PC-9 (cell line): ENCODE results near the gene LUZP2. TPM values are rescaled to one million over a fixed set of nuclear protein-coding genes. Genes with fewer than 3 reads are reported as not detected.
"Not testable (repeated sequence)": the region's sequence is repeated elsewhere in the genome, so short reads cannot be mapped to it uniquely, and the experiment has no call there.

Experiments used
- BruUV-seq: library from RNA; stranded (reverse); fragments of 400-500 nt; replicated peaks from 2 replicates; lab custom pipeline; 2021; lab: Mats Ljungman, UMichigan
- CTCF ChIA-PET: fragments of 300-600 bp; sonication (Branson Sonifier 250); formaldehyde crosslinking; loops from one replicate; lab custom pipeline; 2022; ENCODE audit warnings: antibody characterized with exemption; lab: Charles Lee
- POLR2A ChIA-PET: fragments of 300-600 bp; sonication (Branson Sonifier 250); formaldehyde crosslinking; loops from one replicate; lab custom pipeline; 2022; ENCODE audit warnings: antibody characterized with exemption; ENCODE audit not compliant: unreplicated experiment; lab: Charles Lee
- DNase-seq, 2 experiments: peaks; one replicate each; pipeline versions ENCODE4 v3.0.0 to v3.0.0-alpha.2; 2015 to 2022; ENCODE audit warnings: mixed read lengths in 1 of 2
- H2AFZ ChIP-seq: fragments of 200-600 bp; sonication (generic); 2 replicates; pipeline ENCODE4 v1.8.1; 2017; ENCODE audit warnings: antibody characterized with exemption
- H3F3A ChIP-seq: fragments of 200-600 bp; sonication (generic); 2 replicates; pipeline ENCODE4 v1.8.1; 2017; ENCODE audit warnings: antibody characterized with exemption, mild to moderate bottlenecking, low read depth; ENCODE audit not compliant: insufficient read depth
- H3K27ac ChIP-seq: fragments of 200-600 bp; sonication (generic); 2 replicates; pipeline ENCODE4 v1.6.1; 2016; ENCODE audit warnings: mixed run types
- H3K27me3 ChIP-seq: fragments of 200-600 bp; sonication (generic); 2 replicates; pipeline ENCODE4 v1.6.1; 2016; ENCODE audit warnings: low read depth, mixed run types; ENCODE audit not compliant: insufficient read depth
- H3K36me3 ChIP-seq: fragments of 200-600 bp; sonication (generic); 2 replicates; pipeline ENCODE4 v1.6.1; 2016; ENCODE audit warnings: low read depth, mixed run types
- H3K4me1 ChIP-seq: fragments of 200-600 bp; sonication (generic); replicated peaks from 2 replicates; pipeline ENCODE4 v1.6.1; 2016; ENCODE audit warnings: mixed run types; ENCODE audit not compliant: insufficient read depth
- H3K4me2 ChIP-seq: fragments of 200-600 bp; sonication (generic); 2 replicates; pipeline ENCODE4 v1.6.1; 2017; ENCODE audit warnings: mixed run types
- H3K4me3 ChIP-seq: fragments of 200-600 bp; sonication (generic); 2 replicates; pipeline ENCODE4 v1.6.1; 2016; ENCODE audit warnings: mixed run types
- H3K79me2 ChIP-seq: fragments of 200-600 bp; sonication (generic); 2 replicates; pipeline ENCODE4 v1.6.1; 2017; ENCODE audit warnings: low read depth, mixed run types
- H3K9me2 ChIP-seq: fragments of 200-600 bp; sonication (generic); 2 replicates; pipeline ENCODE4 v1.8.1; 2017; ENCODE audit warnings: mild to moderate bottlenecking; ENCODE audit not compliant: insufficient read depth
- H3K9me3 ChIP-seq: fragments of 200-600 bp; sonication (generic); 2 replicates; pipeline ENCODE4 v1.8.1; 2016; ENCODE audit warnings: low read depth; ENCODE audit not compliant: insufficient read depth
- H4K20me1 ChIP-seq: fragments of 200-600 bp; sonication (generic); 2 replicates; pipeline ENCODE4 v1.8.1; 2017; ENCODE audit not compliant: insufficient read depth
- CTCF ChIP-seq: fragments of 200-600 bp; sonication (generic); conservative IDR thresholded peaks from 2 replicates; pipeline ENCODE4 v1.6.1; 2017; ENCODE audit warnings: mixed run types, antibody characterized with exemption, mild to moderate bottlenecking, moderate library complexity
- EZH2 ChIP-seq: fragments of 200-600 bp; sonication (generic); IDR thresholded peaks from 2 replicates; pipeline ENCODE4 v1.8.0; 2017; ENCODE audit warnings: antibody characterized with exemption, low read depth
- intact Hi-C: fragments of 100-400 bp; cut with micrococcal nuclease; formaldehyde crosslinking; loops from one replicate; pipeline ENCODE4 v1.10.0; 2022; ENCODE audit not compliant: unreplicated experiment
- total RNA-seq: library from RNA; stranded (reverse); gene quantifications from 2 replicates; pipeline ENCODE4 v1.2.3, GENCODE V29; 2021

Gene LUZP2
- total RNA-seq, 1 experiment from 2014 or later, result 0.15 TPM

DNA sequence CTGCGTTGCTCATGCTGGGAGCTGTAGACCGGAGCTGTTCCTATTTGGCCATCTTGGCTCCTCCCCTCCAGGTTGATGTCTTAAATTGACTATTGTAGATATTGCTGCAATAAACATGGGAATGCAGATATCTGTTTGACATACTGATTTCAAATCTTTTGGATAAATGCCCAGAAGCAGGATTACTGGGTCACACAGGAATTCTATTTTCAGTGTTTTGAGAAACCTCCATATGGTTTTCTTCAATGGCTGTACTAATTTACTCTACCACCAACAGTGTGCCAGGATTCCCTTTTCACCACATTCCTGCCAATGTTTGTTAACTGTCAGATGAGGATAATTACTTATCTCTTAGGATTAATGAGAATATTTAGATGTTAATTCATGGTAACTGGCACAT is 467.0 kb downstream of the LUZP2 start:
- no peaks in the 10 kb centered on the region for H3K9me3 ChIP-seq
- no peak overlapping the region for H3K27ac ChIP-seq
- H3K9me2 ChIP-seq, result no peaks in the 10 kb centered on the region
- H3K4me3 ChIP-seq, result no peak overlapping the region
- H3K79me2 ChIP-seq, result no peaks in the 10 kb centered on the region
- no peak overlapping the region for H2AFZ ChIP-seq
- CTCF ChIA-PET, result no interaction called here
- BruUV-seq, result no TSS peak
- POLR2A ChIA-PET, result no interaction called here
- H3K36me3 ChIP-seq, result no peaks in the 10 kb centered on the region
- no peaks in the 10 kb centered on the region for H3K27me3 ChIP-seq
- H3F3A ChIP-seq, result no peaks in the 10 kb centered on the region
- TF ChIP-seq EZH2 (no peak), CTCF (no peak)
- no peaks in the 10 kb centered on the region for H4K20me1 ChIP-seq
- intact Hi-C loops, result no loop called here
- H3K4me2 ChIP-seq, result no peak overlapping the region
- DNase-seq, result no peak
- H3K4me1 ChIP-seq, result peaks cover 6% of the 10 kb centered on the region

DNA sequence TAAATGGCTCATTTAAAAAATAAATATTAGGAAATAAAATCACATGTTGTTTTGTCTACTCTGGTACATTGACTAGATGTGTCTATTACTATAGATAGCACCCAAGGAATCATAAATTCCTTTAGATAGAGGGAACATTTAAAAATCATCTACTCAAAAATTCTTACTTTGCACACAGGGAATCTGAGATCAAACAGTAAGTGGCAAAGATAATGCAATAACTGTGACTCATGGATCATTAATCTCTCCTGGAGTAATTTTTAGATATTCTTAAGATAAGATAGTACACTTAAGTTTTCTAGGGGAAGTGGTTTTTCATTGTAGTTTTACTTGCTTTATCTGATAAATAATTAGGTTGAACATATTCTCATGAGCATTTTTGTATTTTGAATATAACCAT is 468.9 kb downstream of the LUZP2 start:
- Histone ChIP-seq H3K79me2 (no peaks in the 10 kb centered on the region), H2AFZ (no peak overlapping the region), H3K27me3 (no peaks in the 10 kb centered on the region), H3K4me1 (peaks cover 6% of the 10 kb centered on the region), H3K27ac (no peak overlapping the region), H3F3A (no peaks in the 10 kb centered on the region), H3K9me2 (no peaks in the 10 kb centered on the region), H4K20me1 (no peaks in the 10 kb centered on the region), H3K9me3 (no peaks in the 10 kb centered on the region), H3K4me2 (no peak overlapping the region), H3K36me3 (no peaks in the 10 kb centered on the region), H3K4me3 (no peak overlapping the region)
- CTCF ChIA-PET, result no interaction called here
- POLR2A ChIA-PET, result no interaction called here
- BruUV-seq, result no TSS peak
- intact Hi-C loops, result no loop called here
- no peak for TF ChIP-seq EZH2
- no peak for TF ChIP-seq CTCF
- DNase-seq, result no peak

DNA sequence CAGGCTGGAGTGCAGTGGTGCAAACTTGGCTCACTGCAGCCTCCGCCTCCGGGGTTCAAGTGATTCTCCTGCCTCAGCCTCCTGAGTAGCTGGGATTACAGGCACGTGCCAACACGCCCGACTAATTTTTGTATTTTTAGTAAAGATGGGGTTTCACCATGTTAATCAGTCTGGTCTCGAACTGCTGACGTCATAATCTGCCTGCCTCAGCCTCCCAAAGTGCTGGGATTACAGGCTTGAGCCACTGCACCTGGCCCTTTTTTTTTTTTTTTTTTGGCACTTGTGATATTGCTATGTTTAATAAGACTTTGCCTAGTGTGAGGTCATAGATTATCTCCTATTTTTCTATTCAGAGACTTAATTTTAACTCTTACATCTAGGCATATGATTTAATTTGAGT is 497.1 kb downstream of the LUZP2 start:
- H3F3A ChIP-seq, H3K36me3 ChIP-seq, H3K27ac ChIP-seq, H3K4me1 ChIP-seq, H3K27me3 ChIP-seq, DNase-seq, H4K20me1 ChIP-seq, CTCF ChIA-PET, BruUV-seq, H3K4me3 ChIP-seq, POLR2A ChIA-PET, H2AFZ ChIP-seq, H3K79me2 ChIP-seq, H3K9me3 ChIP-seq, intact Hi-C loops, H3K4me2 ChIP-seq, H3K9me2 ChIP-seq: not testable (repeated sequence)

GRCh38 chr11:24999929-25000328 is 503.1 kb downstream of the LUZP2 start:
- POLR2A ChIA-PET, H3K9me2 ChIP-seq, H2AFZ ChIP-seq, CTCF ChIA-PET, H3K27me3 ChIP-seq, DNase-seq, H3K79me2 ChIP-seq, H4K20me1 ChIP-seq, H3F3A ChIP-seq, H3K4me3 ChIP-seq, intact Hi-C loops, BruUV-seq, H3K36me3 ChIP-seq, H3K4me1 ChIP-seq, H3K27ac ChIP-seq, H3K9me3 ChIP-seq, H3K4me2 ChIP-seq: not testable (repeated sequence)
